Measurements from ENCODE around the gene TTLL11.

The TTLL11 gene

DNA sequence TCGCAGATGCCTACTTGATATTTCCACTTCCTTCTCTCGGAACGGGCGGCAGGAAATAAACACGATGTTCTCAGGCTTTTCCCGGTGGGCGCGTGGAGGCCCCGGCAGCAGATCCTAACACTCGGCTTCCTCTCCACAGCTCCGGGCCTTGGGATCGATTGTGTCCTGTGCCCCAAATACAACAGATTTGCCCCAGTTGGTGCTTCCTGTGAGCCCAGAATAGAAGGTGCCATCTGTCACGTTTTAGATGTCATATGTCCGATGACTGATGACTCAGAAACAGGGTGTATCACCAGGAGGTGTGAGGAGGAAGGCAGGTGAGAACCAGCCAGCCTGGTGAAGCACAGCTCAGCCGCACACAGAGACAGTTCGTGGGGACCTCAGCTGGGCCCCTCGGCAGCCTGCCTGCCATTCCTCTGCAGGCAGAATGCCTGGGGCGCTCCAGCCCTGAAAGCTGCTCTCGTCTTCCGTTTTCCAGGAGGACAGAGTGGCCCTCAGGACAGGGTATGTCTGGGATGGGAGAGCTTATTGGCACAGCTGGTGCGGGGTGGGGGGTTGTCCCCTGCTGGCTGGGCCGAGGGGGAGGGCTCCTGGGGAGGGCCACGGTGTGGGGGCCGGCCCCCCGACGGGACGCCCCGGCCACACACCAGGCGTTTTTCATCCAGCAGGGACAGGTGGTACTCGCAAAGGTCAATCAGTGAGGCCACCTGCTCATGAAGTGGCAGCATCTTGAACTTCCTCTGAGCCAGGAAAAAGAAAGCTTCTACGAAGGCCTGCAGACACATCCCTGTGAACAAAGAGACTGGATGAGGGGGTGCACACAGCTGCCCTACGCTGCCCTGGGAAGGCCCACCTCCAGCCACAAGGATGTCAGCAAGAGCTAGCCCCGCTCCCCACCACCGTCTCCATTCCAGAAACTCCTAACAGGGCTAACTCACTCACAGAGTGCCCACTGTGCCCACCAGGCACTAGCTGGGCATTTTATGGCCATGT, 270.7 kb downstream of the TTLL11 start:
- no peak for DNase-seq

- no peak for DNase-seq
Measured at GRCh38 chr9:121821326-121821725, 271.8 kb downstream of the TTLL11 start.

GRCh38 chr9:121820286-121821005, 272.7 kb downstream of the TTLL11 start:
- DNase-seq = no peak

- no peak for DNase-seq
Measured at GRCh38 chr9:121819428-121820231, 273.5 kb downstream of the TTLL11 start.

DNA sequence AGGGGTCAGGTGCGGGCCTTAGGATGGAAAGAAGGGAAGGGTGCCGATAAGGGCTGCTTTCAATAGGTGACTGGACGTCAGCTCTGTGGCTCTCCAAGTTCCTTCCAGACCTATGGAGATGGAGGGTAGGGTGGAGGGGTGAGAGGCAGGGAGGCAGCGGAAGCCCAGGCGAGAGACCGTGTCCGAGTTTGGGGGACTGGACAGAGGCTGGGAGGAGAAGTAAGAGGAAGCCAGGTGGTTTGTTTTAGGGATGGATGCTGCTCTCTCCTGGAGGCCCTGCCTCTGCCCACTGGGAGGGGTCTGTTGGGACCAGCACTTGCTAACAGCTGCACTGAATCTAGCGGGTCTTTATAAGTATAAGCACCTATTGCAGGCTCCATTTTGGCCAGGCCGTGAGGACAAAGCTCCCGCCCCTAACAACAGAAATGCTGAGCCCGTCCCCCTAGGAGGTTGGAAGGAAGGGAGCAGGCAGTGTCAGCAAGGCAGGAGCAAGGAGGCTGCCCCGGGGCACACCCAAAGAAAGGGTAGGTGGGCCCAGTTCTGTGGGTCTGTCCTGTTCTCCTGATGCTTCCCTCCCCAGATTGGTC, 274.2 kb downstream of the TTLL11 start:
- DNase-seq = no peak

DNA sequence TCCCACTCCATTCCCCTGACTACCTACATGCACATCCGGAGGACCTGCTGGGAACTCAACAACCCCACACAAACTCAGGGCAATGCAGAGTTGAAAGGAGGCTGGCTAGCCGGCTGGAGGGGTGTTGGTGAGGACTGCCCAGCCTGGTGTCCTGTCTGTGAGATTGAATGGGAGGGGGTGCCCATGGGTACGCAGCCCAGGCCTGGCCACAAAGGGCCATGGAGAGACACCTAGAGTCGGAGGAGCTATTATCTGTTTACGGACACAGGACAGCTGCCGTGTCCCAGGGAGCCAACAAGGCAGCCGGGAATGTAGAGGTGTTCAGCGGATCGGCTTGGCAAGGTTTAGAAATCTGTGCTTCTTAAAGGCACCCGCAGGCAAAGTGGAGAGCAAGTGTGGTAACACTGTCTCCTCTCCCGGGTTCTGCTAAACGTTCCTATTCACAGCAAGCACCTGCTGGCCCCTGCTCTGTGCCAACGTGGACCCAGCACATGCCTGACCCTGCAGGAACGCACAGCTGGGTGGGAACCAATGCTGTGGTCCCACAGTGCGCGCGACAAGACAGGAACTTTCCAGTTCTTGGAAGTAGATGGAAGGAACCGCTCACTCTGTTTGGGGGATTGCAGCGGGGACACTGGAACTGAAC, 275.0 kb downstream of the TTLL11 start:
- no peak for DNase-seq

GRCh38 chr9:121817476-121817875, 275.6 kb downstream of the TTLL11 start:
- no peak for DNase-seq

- no peak for DNase-seq
Measured at GRCh38 chr9:121816845-121817450, 276.2 kb downstream of the TTLL11 start.

DNA sequence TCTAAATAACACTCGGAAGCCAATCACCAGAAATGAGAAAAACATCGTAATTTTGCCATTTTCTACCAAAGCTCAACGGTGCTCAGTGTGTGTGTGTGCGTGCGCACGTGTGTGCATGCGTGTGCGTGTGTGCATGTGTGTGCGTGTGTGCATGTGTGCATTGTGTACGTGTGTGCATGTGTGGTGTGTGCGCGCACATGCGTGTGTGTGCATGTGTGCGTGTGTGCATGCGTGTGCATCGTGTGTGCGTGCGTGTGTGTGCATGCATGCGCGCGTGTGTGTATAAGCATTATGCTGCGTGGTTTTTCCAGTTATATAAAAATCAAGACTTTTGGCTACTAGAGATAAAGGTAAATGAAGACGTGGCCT, 276.7 kb downstream of the TTLL11 start:
- DNase-seq = no peak

- no peak for DNase-seq
Measured at GRCh38 chr9:121815546-121816448, 277.3 kb downstream of the TTLL11 start.

GRCh38 chr9:121815084-121815483, 278.0 kb downstream of the TTLL11 start:
- no peak for DNase-seq

- DNase-seq = no peak
Measured at GRCh38 chr9:121814594-121814993, 278.5 kb downstream of the TTLL11 start.

GRCh38 chr9:121813519-121814210, 279.4 kb downstream of the TTLL11 start:
- no peak for DNase-seq

- DNase-seq = no peak
Measured at GRCh38 chr9:121812159-121812735, 280.9 kb downstream of the TTLL11 start.

DNA sequence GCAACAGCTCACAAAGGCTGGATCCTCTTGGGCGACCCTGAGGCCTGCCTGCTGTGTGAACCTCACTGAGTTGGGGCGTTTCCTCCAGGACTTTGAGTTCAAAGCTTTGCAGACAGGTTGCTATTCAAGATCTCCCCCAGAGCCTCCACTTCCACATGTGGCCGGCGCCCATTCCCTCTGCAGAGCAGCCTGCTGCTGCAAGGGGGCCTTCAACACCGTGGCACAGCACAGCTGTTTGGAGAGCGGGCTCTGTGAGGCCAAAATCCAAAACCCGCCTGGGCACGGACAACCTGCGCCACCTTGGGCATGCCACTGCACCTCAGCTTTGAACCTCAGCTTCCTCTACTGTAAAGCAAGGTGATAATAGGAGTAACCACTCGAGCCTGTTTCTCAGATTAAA, 281.4 kb downstream of the TTLL11 start:
- no peak for DNase-seq

GRCh38 chr9:121811140-121811539, 282.0 kb downstream of the TTLL11 start:
- no peak for DNase-seq

GRCh38 chr9:121810489-121810888, 282.6 kb downstream of the TTLL11 start:
- no peak for DNase-seq

DNA sequence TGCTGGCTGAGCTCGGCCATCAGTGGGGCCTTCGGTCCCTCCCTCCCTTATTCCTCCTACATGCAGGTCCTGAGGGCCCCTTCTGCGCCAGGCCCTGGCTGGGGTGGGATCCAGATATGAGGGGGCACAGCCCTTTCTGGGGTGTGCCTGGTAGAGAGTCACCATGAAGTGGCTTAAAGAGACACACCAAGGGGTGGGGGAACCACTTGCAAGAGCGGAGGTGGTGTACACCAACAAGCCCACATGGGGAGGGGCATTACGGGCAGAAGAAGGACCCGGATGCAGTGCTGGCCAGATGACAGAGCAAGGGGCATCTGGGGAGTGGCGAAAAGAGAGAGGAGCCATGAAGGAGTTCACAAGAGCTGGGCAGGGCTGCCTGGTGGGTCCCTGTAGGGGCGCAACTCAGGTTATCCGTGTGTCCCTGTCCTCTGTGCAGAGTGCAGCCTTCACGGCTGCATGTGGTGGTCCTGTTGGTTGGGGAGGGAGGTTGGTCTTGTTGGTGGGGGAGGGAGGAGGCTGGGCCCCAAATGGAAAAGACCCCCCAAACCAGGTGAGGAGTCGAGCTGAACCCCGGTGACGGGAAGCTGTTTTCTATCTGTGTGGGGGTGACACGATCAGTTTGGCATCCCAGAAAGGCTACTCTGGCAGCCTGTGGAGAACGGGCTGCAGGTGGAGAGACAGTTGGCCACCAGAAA, 283.6 kb downstream of the TTLL11 start:
- DNase-seq = no peak

GRCh38 chr9:121808781-121809180, 284.3 kb downstream of the TTLL11 start:
- no peak for DNase-seq
